NCI-H345 treated with DMSO at 0.1 percent for 48 hours (cell line): ENCODE data around the gene CTSL.

ENCODE experiments used
- DNase-seq: peaks from one replicate; lab custom pipeline; 2025; ENCODE audit not compliant: unreplicated experiment; lab: John Stamatoyannopoulos, UW

The CTSL gene

DNA sequence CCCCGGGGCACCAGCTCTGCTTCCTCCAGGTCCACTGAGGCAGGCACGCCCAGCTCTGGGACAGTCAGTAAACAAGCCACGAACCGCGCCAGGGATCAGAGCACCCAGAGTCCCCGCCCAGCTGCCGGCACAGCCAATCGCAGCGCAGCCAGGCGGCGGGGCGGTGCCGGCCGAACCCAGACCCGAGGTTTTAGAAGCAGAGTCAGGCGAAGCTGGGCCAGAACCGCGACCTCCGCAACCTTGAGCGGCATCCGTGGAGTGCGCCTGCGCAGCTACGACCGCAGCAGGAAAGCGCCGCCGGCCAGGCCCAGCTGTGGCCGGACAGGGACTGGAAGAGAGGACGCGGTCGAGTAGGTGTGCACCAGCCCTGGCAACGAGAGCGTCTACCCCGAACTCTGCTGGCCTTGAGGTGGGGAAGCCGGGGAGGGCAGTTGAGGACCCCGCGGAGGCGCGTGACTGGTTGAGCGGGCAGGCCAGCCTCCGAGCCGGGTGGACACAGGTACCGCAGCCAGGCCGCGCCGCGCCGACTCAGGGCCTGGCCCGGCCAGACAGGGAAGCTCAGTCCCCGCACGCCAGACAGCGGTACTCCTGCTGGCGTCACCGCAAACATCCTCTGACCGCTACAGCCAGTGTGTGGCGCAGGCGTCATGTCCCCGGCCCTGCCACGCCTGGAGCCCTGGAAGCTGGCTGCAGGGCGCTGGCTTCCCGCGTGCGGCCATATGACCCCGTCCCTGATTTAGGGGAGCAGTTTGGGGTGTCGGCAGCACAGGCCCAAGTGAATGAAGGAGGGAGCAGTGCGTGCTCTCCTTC is at the start of gene CTSL:
TSS of gene CTSL (plus strand) at position 220 of the 810 bp plus-strand sequence. CDS start 1,485 bp downstream, outside the sequence.
- peak; percentile 23 for DNase-seq

DNA sequence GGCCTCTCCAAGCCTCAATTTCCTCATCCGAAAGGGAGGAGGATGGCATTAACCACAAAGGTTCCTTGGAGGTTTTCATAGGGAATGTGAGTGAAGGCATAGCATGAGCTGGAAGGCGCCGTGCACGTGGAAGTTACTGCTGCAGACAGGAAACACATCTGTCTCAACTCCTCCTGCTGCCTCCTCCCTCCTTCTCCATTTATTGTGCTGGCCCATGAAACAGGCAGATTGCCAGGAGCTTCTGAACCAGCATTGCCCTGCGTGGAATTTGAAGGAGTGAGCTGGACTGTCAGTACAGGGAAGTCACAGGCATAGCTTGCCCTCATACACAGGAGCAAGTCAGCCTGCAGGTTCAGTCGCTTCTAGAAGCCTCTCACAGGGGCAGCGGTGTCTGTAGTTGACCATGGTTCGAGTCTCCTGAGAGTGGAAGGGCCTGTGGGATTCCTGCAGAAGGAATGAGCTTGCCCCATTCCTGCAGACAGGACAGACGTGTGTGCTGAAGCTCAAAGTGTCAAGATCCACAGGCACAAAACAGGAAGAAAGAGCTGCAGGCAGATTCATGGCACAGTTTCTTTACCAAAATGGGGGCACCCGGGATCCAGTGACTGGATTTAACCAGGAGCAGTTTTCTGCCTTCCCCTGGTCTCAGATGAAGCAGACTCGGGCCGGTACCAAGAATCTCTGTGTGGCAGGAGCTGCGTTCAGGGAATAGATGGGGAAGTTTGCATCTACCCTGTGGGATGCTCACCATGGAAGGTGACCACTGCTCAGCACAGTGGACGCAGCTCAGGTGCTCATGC is 48.7 kb upstream of the CTSL start:
- DNase-seq = no peak

GRCh38 chr9:87677776-87678587 is 47.9 kb upstream of the CTSL start:
- DNase-seq = no peak

DNA sequence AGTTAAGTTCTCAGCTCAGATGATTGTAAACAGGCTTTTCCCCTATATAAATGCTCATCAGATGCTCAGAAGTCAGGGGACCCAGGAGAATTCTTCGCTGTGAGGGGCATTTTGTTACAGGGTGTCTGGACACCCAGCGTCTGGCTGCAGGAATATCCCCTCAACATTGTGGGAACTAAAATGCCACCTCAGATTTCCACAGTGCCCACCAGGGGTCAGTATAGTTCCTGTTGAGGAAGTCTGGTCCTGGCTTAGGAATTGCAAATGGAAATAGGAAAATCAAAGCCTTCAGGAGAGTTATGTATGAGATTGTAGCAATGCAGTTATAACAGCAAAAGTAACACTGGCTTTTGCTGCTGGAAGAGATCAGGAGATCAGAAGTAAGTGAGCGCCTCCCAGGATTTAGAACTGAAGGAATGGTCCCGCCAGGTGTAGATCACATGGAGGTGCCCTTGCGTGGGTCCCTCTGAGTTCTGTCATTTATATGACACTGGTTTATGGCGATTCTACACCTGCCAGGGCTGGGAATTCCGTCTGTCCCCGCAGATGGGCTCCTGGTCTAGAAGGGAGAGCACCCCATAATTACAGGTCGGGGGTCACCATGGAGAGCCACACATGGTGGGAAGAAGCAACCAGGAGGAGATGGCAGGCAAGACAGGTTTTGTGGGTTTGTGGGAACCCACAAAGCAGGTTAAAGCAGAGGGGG is 47.1 kb upstream of the CTSL start:
- peak; percentile 7 for DNase-seq

DNA sequence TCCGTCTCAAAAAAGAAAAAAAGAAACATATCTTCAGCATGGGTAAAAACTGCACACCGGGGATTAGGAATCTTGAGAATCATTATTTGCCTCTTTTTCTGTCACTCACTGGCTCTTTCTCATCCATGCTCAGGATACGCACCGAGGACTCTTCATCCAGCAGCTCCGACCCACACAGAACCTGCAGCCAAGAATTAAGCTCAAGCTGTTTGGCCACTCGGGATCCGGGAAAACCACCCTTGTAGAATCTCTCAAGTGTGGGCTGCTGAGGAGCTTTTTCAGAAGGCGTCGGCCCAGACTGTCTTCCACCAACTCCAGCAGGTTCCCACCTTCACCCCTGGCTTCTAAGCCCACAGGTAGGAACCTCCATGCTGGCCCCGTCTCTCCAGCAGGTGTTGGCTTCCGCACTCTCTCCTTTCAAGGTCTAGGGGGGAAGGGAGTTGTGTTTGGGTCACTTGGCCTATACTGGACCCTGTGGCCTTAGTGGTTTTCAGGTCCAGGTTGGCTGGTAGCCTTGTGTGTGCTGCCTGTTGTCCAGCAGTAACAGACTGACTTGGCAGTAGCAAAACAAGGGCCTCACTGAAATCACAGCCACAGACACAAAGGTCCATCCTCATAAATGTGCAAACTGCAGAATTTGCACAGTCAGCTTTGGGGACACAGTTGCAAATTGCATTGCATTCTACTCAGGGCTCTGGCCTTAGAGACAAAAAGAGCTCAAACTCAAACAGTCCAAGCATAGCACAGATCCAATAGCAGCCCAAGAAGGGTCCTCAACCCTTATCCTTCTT is 44.5 kb upstream of the CTSL start:
- no peak for DNase-seq

- DNase-seq = no peak
These were observed 43.8 kb upstream of the CTSL start for GRCh38 chr9:87682085-87682484.

- DNase-seq = no peak
These were observed 43.3 kb upstream of the CTSL start for GRCh38 chr9:87682618-87683017.

GRCh38 chr9:87683751-87684626 is 41.9 kb upstream of the CTSL start:
- no peak for DNase-seq

DNA sequence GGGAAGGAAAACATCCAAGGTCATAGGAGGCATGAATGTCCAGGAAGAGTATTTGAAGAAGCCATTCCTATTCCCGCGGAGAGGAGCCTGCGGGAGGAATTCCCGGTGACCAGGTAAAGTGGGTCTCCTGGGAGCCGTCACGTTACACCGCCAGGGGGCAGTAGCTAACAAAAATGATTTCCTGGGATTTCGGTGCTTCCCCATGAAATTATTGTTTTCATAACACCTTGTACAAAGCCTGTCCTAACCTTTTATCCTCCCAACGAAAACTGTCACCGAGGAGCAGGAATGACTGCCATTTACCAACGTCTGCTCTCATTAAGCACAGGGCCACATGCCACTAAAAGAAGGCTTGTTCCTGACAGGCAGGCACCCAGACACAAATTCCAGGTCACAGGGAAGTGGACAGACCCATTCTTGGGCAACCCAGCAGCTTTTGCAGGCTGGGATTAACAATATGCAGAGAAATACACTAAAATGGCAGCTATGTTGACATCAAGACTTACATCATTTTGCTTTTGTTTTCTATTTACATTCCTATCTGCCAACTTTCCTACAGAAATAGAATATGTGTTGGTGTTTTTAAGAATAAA is 41.2 kb upstream of the CTSL start:
- no peak for DNase-seq

DNA sequence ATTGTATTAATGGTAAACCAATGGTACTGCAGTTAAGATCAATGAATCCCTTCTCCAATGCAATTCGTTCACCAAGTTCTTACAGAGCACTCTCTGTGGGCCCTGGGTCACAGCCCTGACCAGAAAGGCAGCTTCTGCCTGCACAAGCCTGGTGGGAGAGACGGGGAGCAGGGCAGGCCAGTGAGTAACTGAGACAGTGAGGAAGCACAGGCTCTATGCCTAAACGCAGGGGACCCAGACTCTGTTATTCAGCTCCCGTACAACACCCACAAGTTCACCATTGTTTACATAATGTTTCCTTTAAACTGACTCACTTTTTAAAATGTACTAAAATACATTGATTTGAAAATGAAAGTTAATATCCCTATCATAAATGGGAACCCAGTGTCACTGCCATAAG is 40.5 kb upstream of the CTSL start:
- DNase-seq = no peak

DNA sequence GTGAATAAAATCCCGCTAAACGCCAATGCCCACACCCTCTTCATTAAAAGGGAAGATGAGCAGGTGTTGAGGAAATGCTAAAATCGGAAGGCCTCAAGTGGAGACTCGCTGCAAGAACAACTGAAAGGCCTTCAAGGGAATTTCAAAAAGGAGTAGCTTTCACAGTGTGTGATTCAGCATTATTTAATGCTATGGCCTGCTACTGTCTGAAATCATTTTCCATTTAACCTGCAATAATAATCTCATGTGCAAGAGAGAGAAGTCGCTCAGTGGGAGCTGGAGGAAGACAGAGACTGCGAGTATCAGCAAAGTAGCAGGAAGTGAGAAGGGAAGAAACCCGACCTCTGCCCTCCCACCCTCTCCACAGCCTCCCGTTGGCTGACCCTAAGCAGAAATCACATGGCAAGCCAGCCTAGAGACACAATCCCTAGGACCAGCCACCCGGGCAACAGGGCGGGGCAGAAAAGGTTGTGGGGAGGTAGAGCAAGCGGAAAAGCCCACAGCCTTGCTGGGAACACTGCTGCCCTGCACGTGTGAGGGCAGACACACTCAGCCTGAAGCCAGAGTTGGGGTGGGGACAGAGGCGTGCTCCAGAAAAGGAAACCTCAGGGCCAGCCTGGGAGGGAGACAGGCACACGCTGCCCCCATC is 39.9 kb upstream of the CTSL start:
- DNase-seq = no peak

DNA sequence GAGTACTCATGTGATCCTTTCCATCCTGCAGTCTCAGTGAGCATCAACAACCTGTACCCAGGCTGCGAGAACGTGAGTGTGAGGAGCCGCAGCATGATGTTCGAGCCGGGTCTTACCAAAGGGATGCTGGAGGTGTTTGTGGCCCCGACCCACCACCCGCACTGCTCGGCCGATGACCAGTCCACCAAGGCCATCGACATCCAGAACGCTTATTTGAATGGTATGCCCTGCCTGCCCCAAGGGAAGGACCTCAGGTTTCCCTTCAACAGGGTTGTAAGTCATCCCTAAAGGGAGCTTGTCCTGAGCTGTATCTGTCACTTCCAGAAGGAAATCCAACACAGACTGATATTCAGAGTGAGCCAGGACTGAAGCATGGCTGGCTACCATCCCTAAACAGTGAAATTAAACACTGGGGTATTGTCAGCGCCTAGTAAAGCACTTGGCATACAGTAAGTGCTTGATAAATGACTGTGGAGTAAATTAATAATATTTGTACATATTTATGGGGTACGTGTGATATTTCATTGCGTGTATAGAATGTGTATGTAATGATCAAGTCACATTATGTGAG is 39.3 kb upstream of the CTSL start:
- DNase-seq = no peak

DNA sequence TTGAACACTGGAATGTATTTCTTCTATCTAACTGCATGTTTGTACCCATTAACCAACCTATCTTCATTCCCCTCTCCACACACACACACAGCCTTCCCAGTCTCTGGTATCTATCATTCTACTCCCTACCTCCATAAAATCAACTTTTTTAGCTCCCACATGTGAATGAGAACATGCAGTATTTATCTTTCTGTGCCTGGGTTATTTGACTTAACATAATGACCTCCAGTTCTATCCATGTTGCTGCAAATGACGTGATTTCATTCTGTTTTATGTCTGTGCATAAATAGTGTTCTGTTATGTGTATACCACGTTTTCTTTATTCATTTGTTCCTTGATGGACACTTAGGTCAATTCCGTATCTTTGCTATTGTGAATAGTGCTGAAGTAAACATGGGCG is 38.7 kb upstream of the CTSL start:
- DNase-seq = no peak

DNA sequence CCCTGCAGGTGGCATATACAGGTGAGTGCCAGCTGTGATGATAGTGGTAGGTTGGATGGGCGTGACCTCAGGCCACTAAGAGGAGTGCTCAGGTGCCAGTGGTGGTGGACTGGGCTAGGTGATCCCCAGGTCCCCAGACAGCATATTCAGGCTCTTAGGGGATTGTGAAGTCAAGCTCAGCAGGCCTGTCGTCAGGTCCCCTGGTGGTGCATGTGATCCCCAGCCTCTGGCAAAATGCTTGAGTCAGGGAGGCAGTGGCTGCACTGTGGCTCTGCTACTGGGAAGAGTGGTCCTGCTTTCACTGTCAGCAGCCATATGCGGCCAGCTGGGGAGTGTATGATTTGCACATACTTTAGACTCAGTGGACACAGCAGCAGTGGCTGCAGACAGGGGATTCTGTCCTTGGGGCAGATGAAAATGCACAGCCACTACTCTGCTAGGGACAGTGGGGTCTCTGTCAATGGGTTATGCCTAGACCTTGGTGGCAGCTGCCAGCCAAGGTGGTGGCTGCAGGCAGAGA is 31.6 kb upstream of the CTSL start:
- no peak for DNase-seq

GRCh38 chr9:87695523-87695922 is 30.4 kb upstream of the CTSL start:
- no peak for DNase-seq

- no peak for DNase-seq
These were observed 29.3 kb upstream of the CTSL start for GRCh38 chr9:87696641-87697040.

- DNase-seq = no peak
These were observed 27.7 kb upstream of the CTSL start for GRCh38 chr9:87698069-87698809.
